Calu3 (cell line): Measurements from ENCODE around the gene LY6G5C. TPM values are rescaled to one million over a fixed set of nuclear protein-coding genes. Genes with fewer than 3 reads are reported as not detected.

Experiments
- BruUV-seq: library from RNA; stranded (reverse); fragments of 400-500 nt; replicated peaks from 2 replicates; lab custom pipeline; 2021; lab: Mats Ljungman, UMichigan
- CTCF ChIA-PET: fragments of 300-600 bp; sonication (Branson Sonifier 250); formaldehyde crosslinking; loops from one replicate; lab custom pipeline; 2022; ENCODE audit warnings: antibody characterized with exemption; lab: Charles Lee
- DNase-seq: peaks from one replicate; pipeline ENCODE4 v3.0.0; 2022
- H3K27ac Mint-ChIP-seq: one replicate; pipeline ENCODE4 v1.8.0; 2022; ENCODE audit warnings: mixed read lengths; ENCODE audit not compliant: unreplicated experiment
- H3K27me3 Mint-ChIP-seq: one replicate; pipeline ENCODE4 v1.8.0; 2022; ENCODE audit warnings: mixed read lengths; ENCODE audit not compliant: unreplicated experiment
- H3K36me3 Mint-ChIP-seq: one replicate; pipeline ENCODE4 v1.8.0; 2022; ENCODE audit warnings: mild to moderate bottlenecking, moderate library complexity, mixed read lengths; ENCODE audit not compliant: insufficient read depth, unreplicated experiment
- H3K4me1 Mint-ChIP-seq: one replicate; pipeline ENCODE4 v1.8.0; 2022; ENCODE audit warnings: mild to moderate bottlenecking, low read depth, mixed read lengths; ENCODE audit not compliant: unreplicated experiment
- H3K4me3 Mint-ChIP-seq: one replicate; pipeline ENCODE4 v1.8.0; 2022; ENCODE audit warnings: mild to moderate bottlenecking, low read depth, moderate library complexity, mixed read lengths; ENCODE audit not compliant: unreplicated experiment
- H3K9me3 Mint-ChIP-seq: one replicate; pipeline ENCODE4 v1.8.0; 2022; ENCODE audit warnings: low read depth, mixed read lengths; ENCODE audit not compliant: unreplicated experiment
- CTCF ChIP-seq: fragments of 200-600 bp; IDR thresholded peaks from one replicate; pipeline ENCODE4 v1.8.0; 2022; ENCODE audit warnings: antibody characterized with exemption; ENCODE audit not compliant: unreplicated experiment
- intact Hi-C: fragments of 100-400 bp; cut with micrococcal nuclease; formaldehyde crosslinking; loops from one replicate; pipeline ENCODE4 v1.10.0; 2022; ENCODE audit not compliant: unreplicated experiment
- total RNA-seq: library from RNA; stranded (reverse); gene quantifications from 2 replicates; pipeline ENCODE4 v1.2.3, GENCODE V29; 2022

Gene LY6G5C
- total RNA-seq, 1 experiment from 2014 or later, result 4.9 TPM

GRCh38 chr6:31728767-31729514, 48.1 kb upstream of the LY6G5C start, which contains the start of gene DDAH2:
DDAH2 (minus strand) TSS chr6:31729299; CDS start chr6:31729161, 138 bp downstream.
- CTCF ChIA-PET, result interaction anchor here (0.6 to 2.3 kb wide), 12 partner anchors 10 to 223 kb away, joined by 3 to 51 read pairs (median 6); partner anchors contain the start of genes ABHD16A, HSPA1B, LSM2 and LY6G6D
- H3K27ac Mint-ChIP-seq, result peak within 1 kb of the TSS; percentile 92
- intact Hi-C loops, result loop anchor here (1.0 kb wide), 2 partner anchors 9 to 40 kb away; no protein-coding TSS in a partner anchor
- H3K27me3 Mint-ChIP-seq, result no peaks in the 10 kb centered on the region
- BruUV-seq, result no TSS peak
- H3K4me1 Mint-ChIP-seq, result peaks cover 28% of the 10 kb centered on the region
- peak; percentile 95 for TF ChIP-seq CTCF
- no peaks in the 10 kb centered on the region for H3K9me3 Mint-ChIP-seq
- H3K36me3 Mint-ChIP-seq, result peaks cover 63% of the 10 kb centered on the region
- peak within 1 kb of the TSS; percentile 89 for H3K4me3 Mint-ChIP-seq
- no peak for DNase-seq

- no TSS peak for BruUV-seq
- Mint-ChIP-seq H3K27me3 (no peaks in the 10 kb centered on the region), H3K27ac (no peak overlapping the region), H3K4me3 (peak overlapping the region; percentile 89), H3K9me3 (no peaks in the 10 kb centered on the region), H3K36me3 (peaks cover 58% of the 10 kb centered on the region), H3K4me1 (peaks cover 18% of the 10 kb centered on the region)
- DNase-seq, result no peak
- intact Hi-C loops, result no loop called here
- CTCF ChIA-PET, result interaction anchor here (0.6 to 2.3 kb wide), 4 partner anchors 14 to 27 kb away, joined by 3 to 7 read pairs (median 4); partner anchors contain the start of gene ABHD16A
- TF ChIP-seq CTCF, result no peak
Observed at GRCh38 chr6:31727717-31728671, 47.1 kb upstream of the LY6G5C start.

- H3K4me3 Mint-ChIP-seq, result no peak overlapping the region
- peaks cover 49% of the 10 kb centered on the region for H3K36me3 Mint-ChIP-seq
- no peaks in the 10 kb centered on the region for H3K27me3 Mint-ChIP-seq
- no peak overlapping the region for H3K27ac Mint-ChIP-seq
- DNase-seq, result no peak
- intact Hi-C loops, result no loop called here
- H3K9me3 Mint-ChIP-seq, result no peaks in the 10 kb centered on the region
- BruUV-seq, result no TSS peak
- peaks cover 16% of the 10 kb centered on the region for H3K4me1 Mint-ChIP-seq
- no peak for TF ChIP-seq CTCF
- CTCF ChIA-PET, result interaction anchor here (1.0 to 1.2 kb wide), 2 partner anchors 13 to 15 kb away, joined by 3 read pairs; no protein-coding TSS in a partner anchor
Observed at GRCh38 chr6:31727034-31727716, 46.3 kb upstream of the LY6G5C start.
